GM12801 (cell line): ENCODE data around the gene BMP7.

ENCODE experiments used
- CTCF ChIP-seq: IDR thresholded peaks from one replicate; pipeline ENCODE4 v1.5.1; 2011; ENCODE audit warnings: control low read depth; ENCODE audit not compliant: insufficient read length; ENCODE audit errors: extremely low read depth

BMP7 gene

GRCh38 chr20:57202309-57202708 lies 64.1 kb downstream of the BMP7 start:
- no peak for TF ChIP-seq CTCF

- no peak for TF ChIP-seq CTCF
Observed at GRCh38 chr20:57200882-57201695, 65.4 kb downstream of the BMP7 start.

DNA sequence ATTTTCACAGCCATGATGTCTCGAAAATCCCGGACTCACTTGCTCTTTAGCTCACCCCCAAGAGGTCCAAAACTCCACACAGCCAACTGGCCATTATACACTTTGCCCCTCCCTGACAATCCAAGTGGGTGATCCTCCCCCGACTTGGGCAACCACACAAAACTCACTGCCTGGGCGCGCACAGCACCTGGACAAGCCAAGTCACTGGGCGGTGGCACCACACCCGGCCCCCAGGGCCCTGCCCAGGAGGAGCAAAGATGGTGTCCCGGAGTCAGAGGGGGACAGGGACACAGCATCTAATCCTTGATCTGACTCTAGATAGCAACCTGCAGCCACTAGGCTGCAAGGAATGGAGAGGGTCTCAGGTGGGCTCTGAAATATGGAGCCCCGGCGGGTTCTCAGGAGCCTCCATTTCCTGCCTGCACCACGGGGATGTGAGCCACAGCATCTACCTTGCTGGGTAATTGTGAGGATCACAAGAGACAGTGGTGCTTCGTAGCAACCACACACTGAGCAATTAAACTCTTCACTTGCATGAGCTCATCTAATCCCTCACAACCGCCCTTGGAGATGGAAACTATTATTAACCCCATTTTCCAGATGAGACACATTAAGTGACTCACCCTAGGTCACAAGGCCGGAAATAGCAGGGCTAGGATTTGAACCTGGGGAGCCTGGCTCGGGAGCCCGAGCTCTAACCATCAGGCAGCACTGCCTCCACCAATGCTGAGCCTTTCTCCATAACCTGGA lies 66.6 kb downstream of the BMP7 start:
- TF ChIP-seq CTCF: no peak

- TF ChIP-seq CTCF: no peak
Observed at GRCh38 chr20:57198132-57199072, 68.0 kb downstream of the BMP7 start.

- no peak for TF ChIP-seq CTCF
Observed at GRCh38 chr20:57197352-57198131, 68.9 kb downstream of the BMP7 start.

- no peak for TF ChIP-seq CTCF
Observed at GRCh38 chr20:57195469-57196100, 70.9 kb downstream of the BMP7 start.
